Measurements from ENCODE around the gene SNCAIP. TPM values are rescaled to one million over a fixed set of nuclear protein-coding genes. Genes with fewer than 3 reads are reported as not detected.

SNCAIP gene
- total RNA-seq: 0.13 and 1.2 TPM in 2 replicates

DNA sequence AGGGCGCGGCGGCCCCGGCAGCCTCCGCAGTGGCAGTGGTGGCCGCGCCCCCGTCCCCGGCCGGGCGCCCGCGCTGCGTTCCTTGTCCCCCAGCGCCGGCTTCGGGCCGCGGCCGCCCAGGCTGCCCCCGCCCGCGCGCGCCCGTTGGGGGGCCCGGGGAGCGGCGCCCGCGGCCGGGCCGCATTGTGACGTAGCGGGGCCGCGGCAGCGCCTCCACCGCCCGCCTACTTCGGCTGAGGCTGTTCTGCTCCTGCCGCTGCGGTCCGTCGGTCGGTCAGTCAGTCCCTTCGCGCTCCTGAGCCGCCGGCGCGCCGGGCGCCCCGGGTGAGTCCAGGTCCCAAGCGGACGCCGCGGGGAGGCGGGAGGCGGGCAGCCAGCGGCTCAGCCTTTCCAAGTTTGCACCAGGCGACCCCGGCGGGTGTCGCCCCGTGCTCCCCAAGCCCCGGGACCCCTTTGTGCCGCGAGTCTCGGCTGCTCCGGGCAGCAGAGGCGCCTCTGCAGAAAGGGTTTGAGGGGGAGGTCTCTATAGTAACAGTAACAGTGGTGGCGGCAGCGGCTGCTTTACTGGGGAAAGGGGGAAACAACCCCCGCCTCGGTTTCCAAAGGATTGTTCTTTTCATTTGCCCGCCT lies at the start of gene SNCAIP:
SNCAIP (plus strand) TSS at position 277 of the 630 bp plus-strand sequence. CDS start 78,898 bp downstream, outside the sequence.

Other genes starting within 250 kb of the SNCAIP start
- gene LOX, start 234.0 kb upstream of the SNCAIP start, total RNA-seq: 669 and 1,031 TPM in 2 replicates
- gene ZNF474, start 182.7 kb upstream of the SNCAIP start, total RNA-seq: 0.26 and 0.66 TPM in 2 replicates